ENCODE results near the gene EPS8.

DNA sequence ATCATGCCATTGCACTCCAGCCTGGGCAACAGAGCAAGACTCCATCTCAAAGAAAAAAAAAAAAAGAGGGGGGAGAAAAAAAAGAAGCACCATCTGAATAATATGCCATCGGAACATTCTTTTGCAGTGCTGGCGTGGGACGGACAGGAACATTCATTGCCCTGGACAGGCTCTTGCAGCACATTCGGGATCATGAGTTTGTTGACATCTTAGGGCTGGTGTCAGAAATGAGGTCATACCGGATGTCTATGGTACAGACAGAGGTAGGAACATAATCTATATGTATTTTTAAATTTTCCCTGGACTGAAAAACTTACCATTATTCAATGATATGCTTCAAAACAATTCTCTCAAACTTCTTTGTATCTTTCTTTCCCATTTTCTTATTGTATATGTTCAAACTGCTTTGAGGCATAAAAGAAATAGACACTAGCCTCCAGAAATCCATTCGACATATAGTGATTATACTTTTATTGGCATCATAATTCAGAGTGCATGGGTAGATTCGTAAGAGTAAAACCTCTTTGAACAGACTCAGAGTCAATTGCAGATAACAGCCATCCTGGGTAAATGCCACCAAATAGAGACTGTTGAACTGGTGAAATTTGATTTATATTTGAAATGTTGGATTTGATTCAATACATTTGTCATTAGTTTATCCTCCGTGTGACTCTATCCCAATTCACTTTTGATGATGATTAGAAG is 199.7 kb downstream of the EPS8 start:
- TF ChIP-seq, protein P1, sequence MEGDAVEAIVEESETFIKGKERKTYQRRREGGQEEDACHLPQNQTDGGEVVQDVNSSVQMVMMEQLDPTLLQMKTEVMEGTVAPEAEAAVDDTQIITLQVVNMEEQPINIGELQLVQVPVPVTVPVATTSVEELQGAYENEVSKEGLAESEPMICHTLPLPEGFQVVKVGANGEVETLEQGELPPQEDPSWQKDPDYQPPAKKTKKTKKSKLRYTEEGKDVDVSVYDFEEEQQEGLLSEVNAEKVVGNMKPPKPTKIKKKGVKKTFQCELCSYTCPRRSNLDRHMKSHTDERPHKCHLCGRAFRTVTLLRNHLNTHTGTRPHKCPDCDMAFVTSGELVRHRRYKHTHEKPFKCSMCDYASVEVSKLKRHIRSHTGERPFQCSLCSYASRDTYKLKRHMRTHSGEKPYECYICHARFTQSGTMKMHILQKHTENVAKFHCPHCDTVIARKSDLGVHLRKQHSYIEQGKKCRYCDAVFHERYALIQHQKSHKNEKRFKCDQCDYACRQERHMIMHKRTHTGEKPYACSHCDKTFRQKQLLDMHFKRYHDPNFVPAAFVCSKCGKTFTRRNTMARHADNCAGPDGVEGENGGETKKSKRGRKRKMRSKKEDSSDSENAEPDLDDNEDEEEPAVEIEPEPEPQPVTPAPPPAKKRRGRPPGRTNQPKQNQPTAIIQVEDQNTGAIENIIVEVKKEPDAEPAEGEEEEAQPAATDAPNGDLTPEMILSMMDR (IDR thresholded peaks at IDR 0.05) = no peak
- TF ChIP-seq SMC3 (IDR thresholded peaks at IDR 0.05; ENCODE audit: low read depth, low read length) (no peak), EZH2phosphoT487 (IDR thresholded peaks at IDR 0.05; ENCODE audit: borderline replicate concordance, low read depth) (no peak), MXI1 (IDR thresholded peaks at IDR 0.05; ENCODE audit: low read depth, low read length) (no peak), POLR2AphosphoS5 (IDR thresholded peaks at IDR 0.05; ENCODE audit: low read depth, low read length) (no peak), RAD21 (IDR thresholded peaks at IDR 0.05; ENCODE audit: low read length) (no peak), FOXJ3 (CRISPR knock-in tag; IDR thresholded peaks at IDR 0.05) (no peak), TAF1 (IDR thresholded peaks at IDR 0.05; ENCODE audit: borderline replicate concordance, low read depth, low read length) (no peak), EP300 (IDR thresholded peaks at IDR 0.05; ENCODE audit: borderline replicate concordance in 1 of 2, low read depth in 1 of 2, low read length in 1 of 2) (no peak), FOXM1 (IDR thresholded peaks at IDR 0.05; ENCODE audit: low read depth) (no peak), RFX5 (IDR thresholded peaks at IDR 0.05; ENCODE audit: low read length) (no peak)
- TF ChIP-seq, protein P2, sequence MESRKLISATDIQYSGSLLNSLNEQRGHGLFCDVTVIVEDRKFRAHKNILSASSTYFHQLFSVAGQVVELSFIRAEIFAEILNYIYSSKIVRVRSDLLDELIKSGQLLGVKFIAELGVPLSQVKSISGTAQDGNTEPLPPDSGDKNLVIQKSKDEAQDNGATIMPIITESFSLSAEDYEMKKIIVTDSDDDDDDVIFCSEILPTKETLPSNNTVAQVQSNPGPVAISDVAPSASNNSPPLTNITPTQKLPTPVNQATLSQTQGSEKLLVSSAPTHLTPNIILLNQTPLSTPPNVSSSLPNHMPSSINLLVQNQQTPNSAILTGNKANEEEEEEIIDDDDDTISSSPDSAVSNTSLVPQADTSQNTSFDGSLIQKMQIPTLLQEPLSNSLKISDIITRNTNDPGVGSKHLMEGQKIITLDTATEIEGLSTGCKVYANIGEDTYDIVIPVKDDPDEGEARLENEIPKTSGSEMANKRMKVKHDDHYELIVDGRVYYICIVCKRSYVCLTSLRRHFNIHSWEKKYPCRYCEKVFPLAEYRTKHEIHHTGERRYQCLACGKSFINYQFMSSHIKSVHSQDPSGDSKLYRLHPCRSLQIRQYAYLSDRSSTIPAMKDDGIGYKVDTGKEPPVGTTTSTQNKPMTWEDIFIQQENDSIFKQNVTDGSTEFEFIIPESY (IDR thresholded peaks at IDR 0.05; ENCODE audit: borderline replicate concordance, low read depth) = no peak
- TF ChIP-seq, protein P3, sequence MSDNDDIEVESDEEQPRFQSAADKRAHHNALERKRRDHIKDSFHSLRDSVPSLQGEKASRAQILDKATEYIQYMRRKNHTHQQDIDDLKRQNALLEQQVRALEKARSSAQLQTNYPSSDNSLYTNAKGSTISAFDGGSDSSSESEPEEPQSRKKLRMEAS (IDR thresholded peaks at IDR 0.05; ENCODE audit: low read depth) = no peak
- TF ChIP-seq, protein P4, sequence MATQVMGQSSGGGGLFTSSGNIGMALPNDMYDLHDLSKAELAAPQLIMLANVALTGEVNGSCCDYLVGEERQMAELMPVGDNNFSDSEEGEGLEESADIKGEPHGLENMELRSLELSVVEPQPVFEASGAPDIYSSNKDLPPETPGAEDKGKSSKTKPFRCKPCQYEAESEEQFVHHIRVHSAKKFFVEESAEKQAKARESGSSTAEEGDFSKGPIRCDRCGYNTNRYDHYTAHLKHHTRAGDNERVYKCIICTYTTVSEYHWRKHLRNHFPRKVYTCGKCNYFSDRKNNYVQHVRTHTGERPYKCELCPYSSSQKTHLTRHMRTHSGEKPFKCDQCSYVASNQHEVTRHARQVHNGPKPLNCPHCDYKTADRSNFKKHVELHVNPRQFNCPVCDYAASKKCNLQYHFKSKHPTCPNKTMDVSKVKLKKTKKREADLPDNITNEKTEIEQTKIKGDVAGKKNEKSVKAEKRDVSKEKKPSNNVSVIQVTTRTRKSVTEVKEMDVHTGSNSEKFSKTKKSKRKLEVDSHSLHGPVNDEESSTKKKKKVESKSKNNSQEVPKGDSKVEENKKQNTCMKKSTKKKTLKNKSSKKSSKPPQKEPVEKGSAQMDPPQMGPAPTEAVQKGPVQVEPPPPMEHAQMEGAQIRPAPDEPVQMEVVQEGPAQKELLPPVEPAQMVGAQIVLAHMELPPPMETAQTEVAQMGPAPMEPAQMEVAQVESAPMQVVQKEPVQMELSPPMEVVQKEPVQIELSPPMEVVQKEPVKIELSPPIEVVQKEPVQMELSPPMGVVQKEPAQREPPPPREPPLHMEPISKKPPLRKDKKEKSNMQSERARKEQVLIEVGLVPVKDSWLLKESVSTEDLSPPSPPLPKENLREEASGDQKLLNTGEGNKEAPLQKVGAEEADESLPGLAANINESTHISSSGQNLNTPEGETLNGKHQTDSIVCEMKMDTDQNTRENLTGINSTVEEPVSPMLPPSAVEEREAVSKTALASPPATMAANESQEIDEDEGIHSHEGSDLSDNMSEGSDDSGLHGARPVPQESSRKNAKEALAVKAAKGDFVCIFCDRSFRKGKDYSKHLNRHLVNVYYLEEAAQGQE (IDR thresholded peaks at IDR 0.05; ENCODE audit: low read depth, low read length) = no peak

Data from SK-N-SH (cell line).